Vagina (tissue), 2 donors: ENCODE data around the gene EP400. TPM values are rescaled to one million over a fixed set of nuclear protein-coding genes. Genes with fewer than 3 reads are reported as not detected.

ENCODE experiments used
- DNase-seq, 2 donors: peaks; one replicate each; pipeline ENCODE4 v3.0.0-alpha.2; 2017; ENCODE audit errors: extremely low spot score in 2 of 2
- H3K27ac ChIP-seq: fragments of 200-600 bp; sonication (generic); one replicate; pipeline ENCODE4 v1.5.1; 2019
- H3K27me3 ChIP-seq: fragments of 200-600 bp; sonication (generic); one replicate; pipeline ENCODE4 v1.5.1; 2019
- H3K36me3 ChIP-seq, 2 donors: fragments of 200-600 bp; sonication (generic); one replicate each; pipeline ENCODE4 v1.5.1; 2017 to 2019
- H3K4me1 ChIP-seq: fragments of 200-600 bp; sonication (generic); one replicate; pipeline ENCODE4 v1.5.1; 2019
- H3K4me3 ChIP-seq, 2 donors: fragments of 200-600 bp; sonication (generic); 1 replicate in 1 of 2; 2 replicates in 1 of 2; pipeline ENCODE4 v1.5.1; 2016 to 2019
- H3K9me3 ChIP-seq: fragments of 200-600 bp; sonication (generic); one replicate; pipeline ENCODE4 v1.5.1; 2019
- POLR2A ChIP-seq, 2 donors: fragments of 450-650 bp; IDR thresholded peaks; one replicate each; pipeline ENCODE4 v1.6.1; 2017; ENCODE audit warnings: antibody characterized with exemption in 2 of 2, mild to moderate bottlenecking in 2 of 2, moderate library complexity in 2 of 2
- POLR2AphosphoS5 ChIP-seq, 2 donors: sonication (generic); formaldehyde crosslinking; IDR thresholded peaks; one replicate each; pipeline ENCODE4 v1.9.0; 2017; ENCODE audit warnings: antibody characterized with exemption in 2 of 2, mild to moderate bottlenecking in 2 of 2, low read depth in 1 of 2; ENCODE audit not compliant: insufficient read depth in 1 of 2
- intact Hi-C: fragments of 100-400 bp; cut with DNase I; formaldehyde crosslinking; loops from one replicate; pipeline ENCODE4 v1.15.1; 2023
- total RNA-seq: library from RNA; depleted of rRNA; stranded (reverse); fragments of >200 nt; gene quantifications from one replicate; pipeline ENCODE4 v1.2.3, GENCODE V29; 2016
- TF ChIP-seq, protein P1 (sequence below), 3 experiments: fragments of 450-650 bp in 2 of 3; fragments of 200-600 bp in 1 of 3; sonication (generic) in 1 of 3; IDR thresholded peaks; one replicate each; pipeline ENCODE4 v1.5.1; 2017 to 2019; ENCODE audit warnings: antibody characterized with exemption in 3 of 3, mild to moderate bottlenecking in 2 of 3, moderate library complexity in 2 of 3

Gene EP400
- total RNA-seq, 1 donor from 2014 or later = 35.6 TPM

DNA sequence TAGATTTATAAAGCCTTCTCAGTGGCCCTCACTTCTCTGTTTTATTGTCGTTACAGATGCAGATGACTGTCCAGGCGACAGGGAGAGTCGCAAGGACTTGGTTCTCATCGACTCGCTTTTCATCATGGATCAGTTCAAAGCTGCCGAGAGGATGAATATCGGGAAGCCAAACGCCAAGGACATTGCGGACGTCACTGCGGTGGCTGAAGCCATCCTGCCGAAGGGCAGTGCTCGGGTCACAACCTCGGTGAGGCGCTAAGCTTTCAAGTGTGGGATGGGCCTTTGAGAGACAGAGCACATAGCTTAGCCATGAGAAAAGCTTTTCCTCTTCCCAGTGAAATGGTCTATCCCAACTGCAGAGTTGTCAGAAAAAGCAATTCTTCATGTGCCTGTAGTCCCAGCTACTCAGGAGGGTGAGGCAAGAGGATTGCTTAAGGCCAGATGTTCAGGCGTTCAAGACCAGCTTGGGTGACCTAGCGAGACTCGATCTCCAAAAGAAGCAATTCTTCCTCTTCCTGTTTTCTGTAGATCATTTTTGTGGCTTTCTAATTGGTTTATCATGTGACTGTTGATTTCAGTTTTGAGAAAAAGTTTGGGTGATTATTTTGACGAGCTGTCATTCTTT lies 56.4 kb downstream of the EP400 start:
- no peaks in the 10 kb centered on the region for H3K4me1 ChIP-seq
- intact Hi-C loops = no loop called here
- TF ChIP-seq, protein P1, sequence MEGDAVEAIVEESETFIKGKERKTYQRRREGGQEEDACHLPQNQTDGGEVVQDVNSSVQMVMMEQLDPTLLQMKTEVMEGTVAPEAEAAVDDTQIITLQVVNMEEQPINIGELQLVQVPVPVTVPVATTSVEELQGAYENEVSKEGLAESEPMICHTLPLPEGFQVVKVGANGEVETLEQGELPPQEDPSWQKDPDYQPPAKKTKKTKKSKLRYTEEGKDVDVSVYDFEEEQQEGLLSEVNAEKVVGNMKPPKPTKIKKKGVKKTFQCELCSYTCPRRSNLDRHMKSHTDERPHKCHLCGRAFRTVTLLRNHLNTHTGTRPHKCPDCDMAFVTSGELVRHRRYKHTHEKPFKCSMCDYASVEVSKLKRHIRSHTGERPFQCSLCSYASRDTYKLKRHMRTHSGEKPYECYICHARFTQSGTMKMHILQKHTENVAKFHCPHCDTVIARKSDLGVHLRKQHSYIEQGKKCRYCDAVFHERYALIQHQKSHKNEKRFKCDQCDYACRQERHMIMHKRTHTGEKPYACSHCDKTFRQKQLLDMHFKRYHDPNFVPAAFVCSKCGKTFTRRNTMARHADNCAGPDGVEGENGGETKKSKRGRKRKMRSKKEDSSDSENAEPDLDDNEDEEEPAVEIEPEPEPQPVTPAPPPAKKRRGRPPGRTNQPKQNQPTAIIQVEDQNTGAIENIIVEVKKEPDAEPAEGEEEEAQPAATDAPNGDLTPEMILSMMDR (IDR thresholded peaks at IDR 0.05) = no peak
- no peak for TF ChIP-seq POLR2AphosphoS5 (IDR thresholded peaks at IDR 0.05; ENCODE audit: insufficient read depth in 1 of 2, low read depth in 1 of 2)
- H3K27me3 ChIP-seq = no peaks in the 10 kb centered on the region
- no peak overlapping the region for H3K4me3 ChIP-seq
- peaks cover 0 to 36% of the 10 kb centered on the region in 2 donors for H3K36me3 ChIP-seq
- no peak for DNase-seq
- no peak overlapping the region for H3K27ac ChIP-seq
- H3K9me3 ChIP-seq = no peaks in the 10 kb centered on the region

DNA sequence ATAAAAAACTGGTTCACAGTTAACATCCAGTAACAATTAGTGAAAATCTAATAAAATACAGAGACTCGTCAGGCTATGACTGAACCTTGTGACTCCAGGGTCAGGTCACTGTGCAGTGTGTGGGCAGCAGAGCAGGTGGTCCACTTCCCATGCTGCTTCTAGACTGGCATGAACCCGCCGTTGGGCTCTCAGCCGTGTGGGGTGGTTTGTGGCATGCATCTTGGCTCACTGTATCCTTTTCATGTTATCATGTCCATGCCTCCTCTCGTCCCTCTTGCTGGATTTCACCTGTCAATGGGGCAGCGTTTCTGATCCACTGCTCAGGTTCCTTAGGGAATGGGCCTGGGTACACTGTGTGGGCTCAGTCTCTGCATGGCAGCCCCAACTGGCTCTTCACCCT lies 57.3 kb downstream of the EP400 start:
- no peak for TF ChIP-seq POLR2A (IDR thresholded peaks at IDR 0.05)
- no peak for TF ChIP-seq POLR2AphosphoS5 (IDR thresholded peaks at IDR 0.05; ENCODE audit: insufficient read depth in 1 of 2, low read depth in 1 of 2)
- TF ChIP-seq, protein P1 (IDR thresholded peaks at IDR 0.05) = no peak
- no peaks in the 10 kb centered on the region for H3K4me1 ChIP-seq
- H3K4me3 ChIP-seq = no peak overlapping the region
- no peak for DNase-seq
- H3K9me3 ChIP-seq = no peaks in the 10 kb centered on the region
- no peaks in the 10 kb centered on the region for H3K27me3 ChIP-seq
- H3K36me3 ChIP-seq = peaks cover 0 to 44% of the 10 kb centered on the region in 2 donors
- intact Hi-C loops = no loop called here
- no peak overlapping the region for H3K27ac ChIP-seq

DNA sequence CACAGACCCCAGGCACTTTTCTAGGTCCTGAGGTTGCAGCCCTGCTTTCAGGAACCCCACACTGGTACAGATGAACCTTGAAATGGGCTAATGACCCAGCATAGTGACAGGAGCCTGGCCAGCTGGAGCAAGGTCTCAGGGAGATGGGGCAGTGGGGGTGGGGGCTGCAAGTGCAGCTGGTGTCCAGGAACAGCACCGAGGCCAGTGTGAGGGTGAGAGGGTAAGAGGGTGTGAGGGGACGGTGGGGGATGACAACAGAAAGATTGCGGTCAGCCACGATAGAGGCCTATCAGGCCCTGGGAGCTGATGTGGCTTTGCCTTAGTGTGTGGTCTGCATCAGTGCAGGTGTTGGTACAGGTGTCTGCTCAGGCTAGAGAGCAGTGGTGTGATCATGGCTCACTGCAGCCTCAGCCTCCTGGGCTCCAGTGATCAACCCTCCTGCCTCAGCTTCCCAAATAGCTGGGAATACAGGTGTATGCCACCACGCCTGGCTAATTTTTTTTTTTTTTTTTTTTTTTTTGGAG lies 59.7 kb downstream of the EP400 start:
- intact Hi-C loops = no loop called here
- H3K4me3 ChIP-seq = no peak overlapping the region
- no peak overlapping the region for H3K27ac ChIP-seq

DNA sequence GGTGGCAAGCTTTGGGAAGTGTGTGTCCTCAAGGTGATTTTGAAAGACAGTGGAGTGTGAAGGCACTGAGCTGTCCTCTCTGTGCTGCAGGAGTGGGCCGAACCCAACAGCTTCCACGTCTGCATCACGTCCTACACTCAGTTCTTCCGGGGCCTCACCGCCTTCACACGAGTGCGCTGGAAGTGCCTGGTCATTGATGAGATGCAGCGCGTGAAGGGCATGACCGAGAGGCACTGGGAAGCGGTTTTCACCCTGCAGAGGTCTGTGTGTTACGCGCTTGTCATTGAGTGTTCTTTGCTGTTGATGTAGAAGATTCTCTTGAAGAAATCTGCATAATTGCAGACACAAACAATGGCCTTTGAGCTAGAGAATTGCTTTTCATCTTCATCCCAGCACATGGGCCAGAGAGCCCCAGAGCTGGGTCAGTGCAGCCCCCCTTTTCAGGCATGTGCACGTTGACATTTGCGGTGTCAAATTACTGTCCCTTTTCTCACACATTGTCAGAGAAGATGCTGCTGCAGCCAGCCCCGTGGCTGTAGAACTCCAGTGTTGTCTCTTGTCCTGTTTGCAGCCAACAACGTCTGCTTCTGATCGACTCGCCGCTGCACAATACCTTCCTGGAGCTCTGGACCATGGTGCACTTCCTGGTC lies 63.3 kb downstream of the EP400 start:
- DNase-seq = no peak
- Histone ChIP-seq H3K36me3 (peaks cover 0 to 75% of the 10 kb centered on the region in 2 donors), H3K4me3 (no peak overlapping the region), H3K4me1 (no peaks in the 10 kb centered on the region), H3K27ac (no peak overlapping the region), H3K27me3 (no peaks in the 10 kb centered on the region), H3K9me3 (no peaks in the 10 kb centered on the region)
- TF ChIP-seq, protein P1 (IDR thresholded peaks at IDR 0.05) = no peak
- TF ChIP-seq POLR2A (IDR thresholded peaks at IDR 0.05) (no peak), POLR2AphosphoS5 (IDR thresholded peaks at IDR 0.05; ENCODE audit: insufficient read depth in 1 of 2, low read depth in 1 of 2) (no peak)
- intact Hi-C loops = no loop called here

More for the DNA sequence above, 59.7 kb downstream of the EP400 start:
- no peak for TF ChIP-seq POLR2A (IDR thresholded peaks at IDR 0.05)
- TF ChIP-seq, protein P1 (IDR thresholded peaks at IDR 0.05) = no peak
- TF ChIP-seq POLR2AphosphoS5 (IDR thresholded peaks at IDR 0.05; ENCODE audit: insufficient read depth in 1 of 2, low read depth in 1 of 2) = no peak
- Histone ChIP-seq H3K36me3 (peaks cover 0 to 66% of the 10 kb centered on the region in 2 donors), H3K27me3 (no peaks in the 10 kb centered on the region), H3K4me1 (no peaks in the 10 kb centered on the region), H3K9me3 (no peaks in the 10 kb centered on the region)
- DNase-seq = no peak
